Bronchial epithelial cell (primary cell): ENCODE data around the gene USP16. TPM values are rescaled to one million over a fixed set of nuclear protein-coding genes. Genes with fewer than 3 reads are reported as not detected.
"Not testable (repeated sequence)": the region's sequence is repeated elsewhere in the genome, so short reads cannot be mapped to it uniquely, and the experiment has no call there.

Experiments
- DNase-seq: peaks from one replicate; pipeline ENCODE4 v3.0.0-alpha.2; 2010; ENCODE audit warnings: low read depth
- FAIRE-seq: peaks from 2 replicates; lab custom pipeline; 2011; peaks lifted over from hg19 to GRCh38; lab: Jason Lieb, UNC
- H3K27me3 ChIP-seq: 2 replicates; pipeline ENCODE4 v1.5.1; 2011; ENCODE audit warnings: low read length; ENCODE audit not compliant: control insufficient read depth, insufficient read depth
- H3K36me3 ChIP-seq: 2 replicates; pipeline ENCODE4 v1.5.1; 2011; ENCODE audit warnings: low read length; ENCODE audit not compliant: control insufficient read depth, insufficient read depth
- H3K4me3 ChIP-seq: 2 replicates; pipeline ENCODE4 v1.5.1; 2011; ENCODE audit warnings: mild to moderate bottlenecking, low read depth, low read length, control low read depth
- total RNA-seq: library from RNA; depleted of rRNA; stranded (reverse); fragments of >200 nt; gene quantifications from 2 replicates; pipeline ENCODE4 v1.2.1, GENCODE V29; 2014
- TF ChIP-seq, protein P1 (sequence below): IDR thresholded peaks from 2 replicates; pipeline ENCODE4 v1.5.1; 2011; ENCODE audit warnings: mild to moderate bottlenecking, moderate library complexity, low read length, control low read depth, inconsistent platforms; ENCODE audit not compliant: insufficient read depth, severe bottlenecking

USP16 gene
- total RNA-seq, 1 donor from 2014 or later, result 32.1 TPM

DNA sequence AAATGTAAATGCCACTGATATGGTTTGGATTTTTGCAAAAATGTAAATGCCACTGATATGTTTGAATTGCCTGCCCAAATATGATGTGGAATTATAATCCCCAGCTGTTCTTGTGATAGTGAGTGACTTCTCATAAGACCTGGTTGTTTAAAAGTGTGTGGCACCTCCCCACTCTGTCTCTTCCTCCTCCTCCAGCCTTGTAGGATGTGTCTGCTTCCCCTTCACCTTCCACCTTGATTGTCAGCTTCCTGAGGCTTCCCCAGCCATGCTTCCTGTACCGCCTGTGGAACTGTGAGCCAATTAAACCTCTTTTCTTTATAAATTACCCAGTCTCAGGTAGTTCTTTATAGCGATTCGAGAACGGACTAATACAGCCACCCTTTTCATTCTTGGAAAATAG lies 50.3 kb downstream of the USP16 start:
- H3K36me3 ChIP-seq, result peaks cover 1% of the 10 kb centered on the region
- H3K27me3 ChIP-seq, result no peaks in the 10 kb centered on the region
- no peak overlapping the region for H3K4me3 ChIP-seq
- TF ChIP-seq, protein P1, sequence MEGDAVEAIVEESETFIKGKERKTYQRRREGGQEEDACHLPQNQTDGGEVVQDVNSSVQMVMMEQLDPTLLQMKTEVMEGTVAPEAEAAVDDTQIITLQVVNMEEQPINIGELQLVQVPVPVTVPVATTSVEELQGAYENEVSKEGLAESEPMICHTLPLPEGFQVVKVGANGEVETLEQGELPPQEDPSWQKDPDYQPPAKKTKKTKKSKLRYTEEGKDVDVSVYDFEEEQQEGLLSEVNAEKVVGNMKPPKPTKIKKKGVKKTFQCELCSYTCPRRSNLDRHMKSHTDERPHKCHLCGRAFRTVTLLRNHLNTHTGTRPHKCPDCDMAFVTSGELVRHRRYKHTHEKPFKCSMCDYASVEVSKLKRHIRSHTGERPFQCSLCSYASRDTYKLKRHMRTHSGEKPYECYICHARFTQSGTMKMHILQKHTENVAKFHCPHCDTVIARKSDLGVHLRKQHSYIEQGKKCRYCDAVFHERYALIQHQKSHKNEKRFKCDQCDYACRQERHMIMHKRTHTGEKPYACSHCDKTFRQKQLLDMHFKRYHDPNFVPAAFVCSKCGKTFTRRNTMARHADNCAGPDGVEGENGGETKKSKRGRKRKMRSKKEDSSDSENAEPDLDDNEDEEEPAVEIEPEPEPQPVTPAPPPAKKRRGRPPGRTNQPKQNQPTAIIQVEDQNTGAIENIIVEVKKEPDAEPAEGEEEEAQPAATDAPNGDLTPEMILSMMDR, result no peak
- DNase-seq, result no peak
- no peak for FAIRE-seq

DNA sequence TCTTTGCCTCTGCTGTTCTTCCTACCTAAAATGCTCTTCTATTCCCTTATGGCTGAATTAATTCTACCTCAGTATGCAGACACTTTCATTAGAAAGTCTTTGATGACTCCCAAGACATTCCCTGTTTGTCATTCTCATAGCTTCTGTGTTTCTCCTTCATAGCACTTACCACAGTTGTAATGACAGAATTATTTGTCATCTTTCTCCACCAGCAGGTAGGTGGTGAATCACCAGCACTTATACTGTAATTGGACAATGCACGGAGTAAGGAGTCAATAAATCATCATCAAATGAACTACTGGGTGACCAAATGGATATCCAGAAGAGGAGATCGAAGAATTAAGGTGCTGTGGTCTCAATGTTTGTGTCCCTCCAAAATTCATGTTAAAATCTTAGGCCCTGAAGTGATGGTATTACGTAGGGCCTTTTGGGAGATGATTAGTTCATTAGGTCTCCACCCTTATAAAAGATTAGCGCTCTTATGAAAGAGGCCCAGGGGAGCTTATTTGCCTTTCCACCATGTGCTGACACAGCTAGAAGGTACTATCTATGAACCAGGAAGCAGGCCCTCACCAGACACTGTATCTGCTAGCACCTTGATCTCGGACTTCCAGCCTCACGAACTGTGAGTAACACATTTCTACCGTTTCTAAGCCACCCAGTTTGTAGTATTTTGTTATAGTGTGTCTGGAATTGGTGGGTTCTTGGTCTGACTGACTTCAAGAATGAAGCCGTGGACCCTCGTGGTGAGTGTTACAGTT lies 51.4 kb downstream of the USP16 start:
- Histone ChIP-seq H3K4me3 (no peak overlapping the region), H3K27me3 (no peaks in the 10 kb centered on the region), H3K36me3 (peaks cover 1% of the 10 kb centered on the region)
- TF ChIP-seq, protein P1, result no peak
- FAIRE-seq (no peak), DNase-seq (peak; percentile 98)

- H3K36me3 ChIP-seq, FAIRE-seq, H3K27me3 ChIP-seq: not testable (repeated sequence)
- H3K4me3 ChIP-seq, result peak overlapping the region; percentile 45
- DNase-seq, result peak; percentile 31
These were observed 52.5 kb downstream of the USP16 start for GRCh38 chr21:29076731-29077640.

- Histone ChIP-seq H3K36me3 (no peaks in the 10 kb centered on the region), H3K4me3 (peak overlapping the region; percentile 45), H3K27me3 (no peaks in the 10 kb centered on the region)
- DNase-seq (peak; percentile 33), FAIRE-seq (no peak)
- TF ChIP-seq, protein P1, result no peak
These were observed 53.2 kb downstream of the USP16 start for GRCh38 chr21:29077651-29078090.

- no peak overlapping the region for H3K4me3 ChIP-seq
- TF ChIP-seq, protein P1, result no peak
- no peaks in the 10 kb centered on the region for H3K36me3 ChIP-seq
- FAIRE-seq (peak; percentile 13), DNase-seq (no peak)
- H3K27me3 ChIP-seq, result no peaks in the 10 kb centered on the region
These were observed 54.6 kb downstream of the USP16 start for GRCh38 chr21:29078869-29079767.
